Measurements from ENCODE around the gene GNG7.
A peak's percentile ranks its signal among the peaks of the same experiment; 100 is the strongest.
"Not testable (repeated sequence)": the region's sequence is repeated elsewhere in the genome, so short reads cannot be mapped to it uniquely, and the experiment has no call there.

Gene GNG7

DNA sequence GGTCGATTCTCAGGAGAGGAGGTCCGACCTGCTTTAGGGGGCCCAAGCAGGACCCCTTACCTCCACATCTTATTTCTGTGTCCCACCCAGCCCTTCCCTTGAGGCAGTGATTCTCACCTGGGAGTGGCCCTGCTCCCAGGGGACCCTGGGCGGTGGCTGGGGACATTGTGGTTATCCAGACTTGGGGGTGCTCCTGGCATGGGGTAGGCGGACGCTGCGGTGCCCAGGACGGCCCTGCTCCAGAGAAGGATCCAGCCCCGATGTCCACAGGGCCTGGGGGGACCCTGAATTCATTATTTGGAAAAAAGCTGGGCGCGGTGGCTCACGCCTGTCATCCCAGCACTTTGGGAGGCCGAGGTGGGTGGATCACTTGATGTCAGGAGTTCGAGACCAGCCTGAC lies 142.1 kb downstream of the GNG7 start:
- Histone ChIP-seq H3K4me3 (ENCODE audit: low read depth, low read length) (no peak overlapping the region), H2BK12ac (ENCODE audit: low read length) (peak overlapping the region; percentile 84), H3K4me1 (ENCODE audit: control insufficient read depth in 1 of 2, insufficient read depth in 2 of 2, low read length in 2 of 2) (peaks cover 15 to 19% of the 10 kb centered on the region in 2 experiments), H3K79me2 (ENCODE audit: control insufficient read depth, insufficient read depth, low read length, poor library complexity) (peaks cover 3% of the 10 kb centered on the region), H4K8ac (ENCODE audit: low read depth, low read length) (no peak overlapping the region), H3K4me2 (ENCODE audit: low read length) (no peak overlapping the region), H2BK5ac (ENCODE audit: low read depth, low read length, poor library complexity) (no peak overlapping the region), H4K91ac (ENCODE audit: low read depth, low read length) (peak overlapping the region; percentile 57), H3K27me3 (ENCODE audit: insufficient read depth, low read length) (no peaks in the 10 kb centered on the region), H3K9ac (ENCODE audit: low read length) (no peak overlapping the region), H3K27ac (ENCODE audit: low read depth, low read length) (no peak overlapping the region), H3K36me3 (ENCODE audit: control insufficient read depth in 1 of 2, insufficient read depth in 2 of 2, low read length in 2 of 2) (no peaks in the 10 kb centered on the region), H2BK120ac (ENCODE audit: insufficient read depth, low read length, poor library complexity) (no peak overlapping the region), H3K18ac (ENCODE audit: low read length) (no peak overlapping the region), H2AK5ac (ENCODE audit: low read length) (peak overlapping the region; percentile 80), H3K23ac (ENCODE audit: low read length) (no peak overlapping the region), H2AFZ (ENCODE audit: insufficient read depth, low read length, poor library complexity) (no peak overlapping the region), H4K12ac (ENCODE audit: low read depth, low read length) (no peak overlapping the region), H3K14ac (ENCODE audit: low read length) (no peak overlapping the region), H3K4ac (ENCODE audit: low read depth, low read length) (no peak overlapping the region), H3K79me1 (ENCODE audit: low read length) (peaks cover 13% of the 10 kb centered on the region), H3K9me3 (ENCODE audit: insufficient read depth, low read depth, low read length) (no peaks in the 10 kb centered on the region)
- no CpG with 5 or more reads among the region's 13 CpGs for WGBS (ENCODE audit: extremely low coverage, insufficient coverage, insufficient read length)
- DNase-seq, result no peak

DNA sequence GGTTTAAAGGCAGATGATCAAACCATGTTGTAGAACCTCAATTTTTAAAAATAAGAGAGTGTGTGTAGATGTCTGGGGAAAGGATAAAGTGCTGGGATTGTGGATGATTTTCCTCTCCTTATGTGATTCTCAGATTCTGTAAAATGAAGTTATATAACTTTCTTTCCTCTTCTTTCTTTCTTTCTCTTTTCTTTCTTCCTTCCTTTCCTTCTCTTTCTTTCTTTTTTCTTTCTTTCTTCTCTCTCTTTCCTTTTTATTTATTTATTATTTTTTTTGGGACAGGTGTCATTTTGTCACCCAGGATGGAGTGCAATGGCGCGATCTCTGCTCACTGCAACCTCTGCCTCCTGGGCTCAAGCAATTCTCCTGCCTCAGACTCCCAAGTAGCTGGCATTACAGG lies 144.0 kb downstream of the GNG7 start:
- Histone ChIP-seq H4K91ac (ENCODE audit: low read depth, low read length) (no peak overlapping the region), H3K4ac (ENCODE audit: low read depth, low read length) (no peak overlapping the region), H3K27me3 (ENCODE audit: insufficient read depth, low read length) (no peaks in the 10 kb centered on the region), H2BK120ac (ENCODE audit: insufficient read depth, low read length, poor library complexity) (no peak overlapping the region), H4K12ac (ENCODE audit: low read depth, low read length) (no peak overlapping the region), H3K4me1 (ENCODE audit: control insufficient read depth in 1 of 2, insufficient read depth in 2 of 2, low read length in 2 of 2) (peaks cover 19 to 26% of the 10 kb centered on the region in 2 experiments), H2AFZ (ENCODE audit: insufficient read depth, low read length, poor library complexity) (no peak overlapping the region), H2AK5ac (ENCODE audit: low read length) (no peak overlapping the region), H2BK5ac (ENCODE audit: low read depth, low read length, poor library complexity) (no peak overlapping the region), H3K14ac (ENCODE audit: low read length) (no peak overlapping the region), H3K36me3 (ENCODE audit: control insufficient read depth in 1 of 2, insufficient read depth in 2 of 2, low read length in 2 of 2) (no peaks in the 10 kb centered on the region), H4K8ac (ENCODE audit: low read depth, low read length) (no peak overlapping the region), H3K18ac (ENCODE audit: low read length) (no peak overlapping the region), H3K79me2 (ENCODE audit: control insufficient read depth, insufficient read depth, low read length, poor library complexity) (peaks cover 3% of the 10 kb centered on the region), H3K27ac (ENCODE audit: low read depth, low read length) (no peak overlapping the region), H3K4me2 (ENCODE audit: low read length) (no peak overlapping the region), H3K79me1 (ENCODE audit: low read length) (peaks cover 21% of the 10 kb centered on the region), H3K9me3 (ENCODE audit: insufficient read depth, low read depth, low read length) (no peaks in the 10 kb centered on the region), H3K9ac (ENCODE audit: low read length) (no peak overlapping the region), H2BK12ac (ENCODE audit: low read length) (no peak overlapping the region), H3K4me3 (ENCODE audit: low read depth, low read length) (no peak overlapping the region), H3K23ac (ENCODE audit: low read length) (no peak overlapping the region)
- no peak for DNase-seq
- WGBS (ENCODE audit: extremely low coverage, insufficient coverage, insufficient read length), result no CpG with 5 or more reads among the region's 2 CpGs

DNA sequence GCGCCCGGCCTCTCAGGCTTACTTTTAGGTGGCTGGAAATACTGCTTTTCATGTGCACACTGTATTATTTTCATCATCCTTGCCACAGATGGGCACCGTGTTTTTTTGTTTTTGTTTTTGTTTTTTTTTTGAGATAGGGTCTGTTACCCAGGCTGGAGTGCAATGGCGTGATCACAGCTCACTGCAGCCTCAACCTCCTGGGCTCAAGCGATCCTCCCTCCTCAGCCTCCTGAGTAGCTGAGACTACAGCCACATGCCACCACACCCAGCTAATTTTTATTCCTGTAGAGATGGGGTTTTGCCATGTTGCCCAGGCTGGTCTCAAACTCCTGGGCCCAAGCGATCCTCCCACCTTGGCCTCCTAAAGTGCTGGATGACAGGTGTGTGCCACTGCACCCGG lies 144.4 kb downstream of the GNG7 start:
- H3K9ac ChIP-seq (ENCODE audit: low read length); H4K91ac ChIP-seq (ENCODE audit: low read depth, low read length); H2AK5ac ChIP-seq (ENCODE audit: low read length); H3K27ac ChIP-seq (ENCODE audit: low read depth, low read length); H3K27me3 ChIP-seq (ENCODE audit: insufficient read depth, low read length); H3K23ac ChIP-seq (ENCODE audit: low read length); H2BK120ac ChIP-seq (ENCODE audit: insufficient read depth, low read length, poor library complexity); H3K4me2 ChIP-seq (ENCODE audit: low read length); H3K18ac ChIP-seq (ENCODE audit: low read length); H3K4ac ChIP-seq (ENCODE audit: low read depth, low read length); H4K8ac ChIP-seq (ENCODE audit: low read depth, low read length); DNase-seq; H4K12ac ChIP-seq (ENCODE audit: low read depth, low read length); H3K36me3 ChIP-seq (ENCODE audit: control insufficient read depth in 1 of 2, insufficient read depth in 2 of 2, low read length in 2 of 2); H2BK5ac ChIP-seq (ENCODE audit: low read depth, low read length, poor library complexity); H2BK12ac ChIP-seq (ENCODE audit: low read length); H3K4me3 ChIP-seq (ENCODE audit: low read depth, low read length); H2AFZ ChIP-seq (ENCODE audit: insufficient read depth, low read length, poor library complexity); H3K79me2 ChIP-seq (ENCODE audit: control insufficient read depth, insufficient read depth, low read length, poor library complexity); H3K9me3 ChIP-seq (ENCODE audit: insufficient read depth, low read depth, low read length); H3K14ac ChIP-seq (ENCODE audit: low read length): not testable (repeated sequence)
- Histone ChIP-seq H3K79me1 (ENCODE audit: low read length) (peaks cover 21% of the 10 kb centered on the region), H3K4me1 (ENCODE audit: control insufficient read depth in 1 of 2, insufficient read depth in 2 of 2, low read length in 2 of 2) (peaks cover 19 to 26% of the 10 kb centered on the region in 2 experiments)
- WGBS (ENCODE audit: extremely low coverage, insufficient coverage, insufficient read length), result no CpG with 5 or more reads among the region's 7 CpGs

DNA sequence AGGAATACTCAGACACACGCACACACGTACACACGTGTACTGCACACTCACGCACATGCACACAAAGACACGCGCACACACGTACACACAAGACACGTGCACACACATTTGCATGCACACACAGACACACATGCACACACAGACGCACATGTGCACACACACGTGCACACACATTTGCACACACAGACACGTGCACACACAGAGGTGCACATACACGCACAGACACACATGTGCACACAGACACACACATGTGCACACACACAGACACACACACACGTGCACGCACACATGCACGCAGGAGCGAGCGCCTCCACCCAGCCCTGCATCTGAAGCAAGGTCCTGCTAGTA lies 145.4 kb downstream of the GNG7 start:
- no peaks in the 10 kb centered on the region for H3K27me3 ChIP-seq (ENCODE audit: insufficient read depth, low read length)
- peaks cover 3% of the 10 kb centered on the region for H3K79me2 ChIP-seq (ENCODE audit: control insufficient read depth, insufficient read depth, low read length, poor library complexity)
- peaks cover 21% of the 10 kb centered on the region for H3K79me1 ChIP-seq (ENCODE audit: low read length)
- H3K14ac ChIP-seq (ENCODE audit: low read length), result no peak overlapping the region
- H4K12ac ChIP-seq (ENCODE audit: low read depth, low read length), result no peak overlapping the region
- DNase-seq, result no peak
- peak overlapping the region; percentile 48 for H3K4me3 ChIP-seq (ENCODE audit: low read depth, low read length)
- no CpG with 5 or more reads among the region's 17 CpGs for WGBS (ENCODE audit: extremely low coverage, insufficient coverage, insufficient read length)
- no peak overlapping the region for H3K23ac ChIP-seq (ENCODE audit: low read length)
- H2BK12ac ChIP-seq (ENCODE audit: low read length), result no peak overlapping the region
- H3K9me3 ChIP-seq (ENCODE audit: insufficient read depth, low read depth, low read length), result no peaks in the 10 kb centered on the region
- H4K91ac ChIP-seq (ENCODE audit: low read depth, low read length), result no peak overlapping the region
- H2AFZ ChIP-seq (ENCODE audit: insufficient read depth, low read length, poor library complexity), result no peak overlapping the region
- no peak overlapping the region for H3K18ac ChIP-seq (ENCODE audit: low read length)
- H3K27ac ChIP-seq (ENCODE audit: low read depth, low read length), result no peak overlapping the region
- H3K4me2 ChIP-seq (ENCODE audit: low read length), result no peak overlapping the region
- no peak overlapping the region for H3K4ac ChIP-seq (ENCODE audit: low read depth, low read length)
- H2AK5ac ChIP-seq (ENCODE audit: low read length), result no peak overlapping the region
- H3K4me1 ChIP-seq (ENCODE audit: control insufficient read depth in 1 of 2, insufficient read depth in 2 of 2, low read length in 2 of 2), result peaks cover 19 to 23% of the 10 kb centered on the region in 2 experiments
- no peak overlapping the region for H3K9ac ChIP-seq (ENCODE audit: low read length)
- no peak overlapping the region for H4K8ac ChIP-seq (ENCODE audit: low read depth, low read length)
- no peaks in the 10 kb centered on the region for H3K36me3 ChIP-seq (ENCODE audit: control insufficient read depth in 1 of 2, insufficient read depth in 2 of 2, low read length in 2 of 2)
- no peak overlapping the region for H2BK120ac ChIP-seq (ENCODE audit: insufficient read depth, low read length, poor library complexity)
- no peak overlapping the region for H2BK5ac ChIP-seq (ENCODE audit: low read depth, low read length, poor library complexity)
